Measurements from ENCODE around the gene SCN5A. TPM values are rescaled to one million over a fixed set of nuclear protein-coding genes. Genes with fewer than 3 reads are reported as not detected.
A peak's percentile ranks its signal among the peaks of the same experiment; 100 is the strongest.

Gene SCN5A
- total and polyA plus RNA-seq, 2 of the 13 experiments (the other 11 are each of a cell fraction or from before 2014, with no cell fraction given): 0.22 TPM; not detected in 1

- in situ Hi-C loops (cut with HindIII; ENCODE audit: extremely low pct_ligation_motif_present, low pct_unique_long_range_greater_than_20kb) (no loop called here), intact Hi-C loops (cut with micrococcal nuclease; ENCODE audit: unreplicated experiment) (loop anchor here (1.0 to 10.0 kb wide), 3 partner anchors 135 to 1161 kb away; partner anchors contain the start of gene EXOG)
- no peak for TF ChIP-seq ATF4 (CRISPR knock-in tag; IDR thresholded peaks at IDR 0.05)
- TF ChIP-seq ZBTB38 (CRISPR knock-in tag; IDR thresholded peaks at IDR 0.05): no peak
- TF ChIP-seq SMC3 (IDR thresholded peaks at IDR 0.05; ENCODE audit: low read length): peak; percentile 40; the same call in 1 of the 2 replicates
- no peak for TF ChIP-seq ZNF7 (CRISPR knock-in tag; IDR thresholded peaks at IDR 0.05)
- TF ChIP-seq STAG1 (CRISPR knock-in tag; IDR thresholded peaks at IDR 0.05): peak; percentile 55
- TF ChIP-seq CTCF (CRISPR knock-in tag; IDR thresholded peaks at IDR 0.05): peak; percentile 79
- TF ChIP-seq RAD21 (CRISPR knock-in tag; IDR thresholded peaks at IDR 0.05): 0 out of 2 replicates have a peak, but pooled peaks have one; percentile 17
- no peak for TF ChIP-seq BHLHE40 (IDR thresholded peaks at IDR 0.05; ENCODE audit: low read length)
- peak; percentile 49 for TF ChIP-seq TEAD3 (CRISPR knock-in tag; optimal IDR thresholded peaks at IDR 0.05; ENCODE audit: borderline replicate concordance)
- TF ChIP-seq POLR2G (IDR thresholded peaks at IDR 0.05; ENCODE audit: low read depth, low read length): no peak
- FAIRE-seq (peak; percentile 52), DNase-seq (ENCODE audit: low spot score) (peak; percentile 52), ATAC-seq (peak; percentile 72)
- no peaks in the 10 kb centered on the region for H3K36me3 ChIP-seq (replicated peaks in 1 of 2; ENCODE audit: control insufficient read depth in 1 of 2, insufficient read depth in 2 of 2, low read length in 2 of 2)
- CTCF ChIA-PET (ENCODE audit: low intra/inter-chr PET ratio, low total read pairs): interaction anchor here (1.2 to 1.7 kb wide), 2 partner anchors 9 to 134 kb away, joined by 4 to 14 read pairs; no protein-coding TSS in a partner anchor
- H4K20me1 ChIP-seq (ENCODE audit: insufficient read depth, low read length): no peaks in the 10 kb centered on the region
- H3K79me2 ChIP-seq (ENCODE audit: insufficient read depth, low read length): no peaks in the 10 kb centered on the region
- BruUV-seq (replicated peaks): no TSS peak
- H3K27me3 ChIP-seq (ENCODE audit: control insufficient read depth in 1 of 2, insufficient read depth in 2 of 2, low read length in 2 of 2): peaks cover 0 to 24% of the 10 kb centered on the region in 2 experiments; a peak in 4 of 5 replicates
- H3K27ac ChIP-seq (ENCODE audit: extremely low read length, insufficient read depth, low read length): no peak overlapping the region
- no peak overlapping the region for H3K4me2 ChIP-seq (ENCODE audit: low read depth, low read length)
- no peaks in the 10 kb centered on the region; the same call in 1 of the 2 replicates for H3K4me1 ChIP-seq (ENCODE audit: insufficient read depth, low read length)
- H3K9me3 ChIP-seq (ENCODE audit: low read length): no peaks in the 10 kb centered on the region
- H3K4me3 ChIP-seq (replicated peaks in 1 of 3; ENCODE audit: insufficient read depth in 1 of 3, low read depth in 2 of 3, low read length in 3 of 3): no peak overlapping the region
- POLR2A ChIA-PET: no interaction called here
- H3K9ac ChIP-seq (ENCODE audit: insufficient read depth, low read depth, low read length): no peak overlapping the region
- 18% methylated on average over 7 of the region's 7 CpGs for whole genome bisulfite sequencing (ENCODE audit: low lambda C conversion rate)
- no peak overlapping the region for H2AFZ ChIP-seq (ENCODE audit: low read length)
Measured at GRCh38 chr3:38655708-38656300, 6.3 kb upstream of the SCN5A start.
